GM19043 (cell line): ENCODE measurements around the gene KCNA5.

Experiments used
- ATAC-seq: cut with Tn5 transposase; IDR thresholded peaks from one replicate; pipeline ENCODE4 v1.9.1; 2021; ENCODE audit warnings: low read depth; ENCODE audit not compliant: unreplicated experiment

Gene KCNA5

DNA sequence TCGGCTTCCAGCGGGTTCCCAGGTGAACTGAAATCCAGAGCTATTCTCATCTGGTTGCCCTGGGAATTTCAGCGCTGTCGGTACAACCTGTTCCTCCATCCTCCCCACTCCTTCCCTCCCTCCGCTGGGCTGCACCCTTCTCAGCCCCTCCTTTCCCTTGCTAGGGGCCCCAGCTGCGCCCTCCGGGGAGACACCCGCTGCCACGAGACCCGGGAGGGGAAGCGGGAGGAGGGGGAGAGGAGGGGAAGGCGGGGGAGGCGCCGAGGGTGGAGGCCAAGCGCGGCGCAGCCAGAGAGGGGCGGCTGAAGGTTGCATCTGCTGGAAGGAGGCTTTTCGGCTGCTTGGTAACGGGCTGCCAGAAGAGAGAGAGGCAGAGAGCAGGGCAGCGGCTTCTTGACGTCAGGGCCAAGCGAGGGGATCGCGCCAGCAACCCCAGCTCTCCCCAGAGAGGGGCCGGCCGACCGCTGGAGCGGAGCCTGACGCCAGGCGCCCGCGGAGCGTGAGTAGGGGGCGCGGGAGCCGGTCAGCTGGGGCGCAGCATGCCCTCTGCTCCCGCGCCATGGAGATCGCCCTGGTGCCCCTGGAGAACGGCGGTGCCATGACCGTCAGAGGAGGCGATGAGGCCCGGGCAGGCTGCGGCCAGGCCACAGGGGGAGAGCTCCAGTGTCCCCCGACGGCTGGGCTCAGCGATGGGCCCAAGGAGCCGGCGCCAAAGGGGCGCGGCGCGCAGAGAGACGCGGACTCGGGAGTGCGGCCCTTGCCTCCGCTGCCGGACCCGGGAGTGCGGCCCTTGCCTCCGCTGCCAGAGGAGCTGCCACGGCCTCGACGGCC is at the start of gene KCNA5:
TSS of gene KCNA5 (plus strand) at position 291 of the 831 bp plus-strand sequence. CDS start at position 560, 269 bp downstream.
- no peak for ATAC-seq

DNA sequence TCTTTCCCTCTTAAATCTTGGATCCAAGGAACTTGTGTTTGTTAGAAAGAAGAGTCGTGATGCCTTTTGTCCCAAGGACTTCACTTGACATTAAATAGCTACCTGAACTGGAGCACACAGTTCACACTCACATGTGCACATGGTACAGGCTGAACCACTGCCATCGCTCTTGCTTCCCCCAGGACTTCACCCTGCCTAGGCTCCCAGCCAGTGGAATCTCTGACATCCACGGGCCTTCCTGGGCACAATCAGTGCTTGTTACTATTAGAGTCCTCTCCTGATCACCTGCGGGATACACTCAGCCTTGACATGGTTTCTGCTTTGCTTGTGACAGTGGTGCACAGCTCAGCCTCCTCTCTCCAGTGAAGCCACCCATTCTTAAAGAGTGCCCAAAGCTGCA is 49.1 kb upstream of the KCNA5 start:
- ATAC-seq = no peak

DNA sequence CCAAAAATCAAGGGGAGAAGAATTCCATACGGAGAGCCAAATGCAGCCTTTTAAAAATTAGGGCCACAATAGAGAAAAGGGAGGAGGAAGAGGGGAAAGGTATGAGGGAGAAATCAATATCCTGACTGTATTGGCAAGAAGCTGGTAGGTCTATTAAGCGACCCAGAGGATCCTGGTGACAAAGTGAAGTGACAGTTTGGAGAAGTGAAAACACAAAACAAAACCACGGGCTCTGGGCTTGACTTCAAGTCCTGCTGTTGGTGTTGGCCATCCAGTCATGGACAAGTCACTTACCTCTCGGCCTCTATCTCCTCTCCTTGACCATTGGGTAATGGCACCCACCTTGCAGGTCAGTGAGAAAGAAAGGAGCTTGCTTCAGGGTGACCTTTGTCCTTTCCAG is 47.0 kb upstream of the KCNA5 start:
- ATAC-seq = no peak

DNA sequence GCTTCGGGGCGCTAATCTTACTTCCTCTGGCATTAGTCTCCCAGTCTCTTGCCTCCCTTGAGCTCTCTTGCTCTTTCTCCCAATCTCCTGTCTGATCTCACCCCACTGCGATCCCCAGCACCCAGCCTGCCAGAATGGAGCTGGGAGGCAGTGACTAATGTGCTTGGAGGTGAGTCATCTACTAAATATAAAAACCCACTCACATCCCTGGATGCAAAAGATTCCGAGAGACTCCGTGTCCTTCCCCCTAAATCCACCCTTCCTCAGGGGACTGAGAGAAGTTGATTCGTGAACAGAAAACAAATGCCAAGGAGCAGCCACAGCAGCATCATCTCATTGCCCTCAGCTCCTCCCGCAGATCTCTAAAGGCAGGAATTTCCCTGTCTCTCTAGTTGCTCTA is 45.7 kb upstream of the KCNA5 start:
- ATAC-seq = no peak

DNA sequence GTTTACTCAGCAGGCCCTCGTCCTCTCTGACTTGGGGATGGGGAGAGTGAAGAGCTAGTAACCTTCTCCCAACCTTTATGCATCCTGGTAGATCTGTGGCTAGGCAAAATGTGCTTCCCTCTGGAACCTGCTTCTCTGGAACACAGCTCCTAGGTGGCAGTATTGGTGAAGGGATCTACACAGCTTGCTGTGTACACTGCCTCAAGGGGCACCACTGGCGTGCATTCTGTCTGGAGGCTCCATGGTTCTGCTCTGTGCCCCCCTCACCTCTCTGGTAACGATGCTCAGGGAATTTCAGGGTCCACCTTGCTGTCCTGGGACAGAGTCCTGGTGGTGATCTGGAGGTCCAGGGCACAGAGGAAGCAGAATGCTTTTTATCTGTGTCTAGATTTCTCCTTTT is 43.5 kb upstream of the KCNA5 start:
- no peak for ATAC-seq

DNA sequence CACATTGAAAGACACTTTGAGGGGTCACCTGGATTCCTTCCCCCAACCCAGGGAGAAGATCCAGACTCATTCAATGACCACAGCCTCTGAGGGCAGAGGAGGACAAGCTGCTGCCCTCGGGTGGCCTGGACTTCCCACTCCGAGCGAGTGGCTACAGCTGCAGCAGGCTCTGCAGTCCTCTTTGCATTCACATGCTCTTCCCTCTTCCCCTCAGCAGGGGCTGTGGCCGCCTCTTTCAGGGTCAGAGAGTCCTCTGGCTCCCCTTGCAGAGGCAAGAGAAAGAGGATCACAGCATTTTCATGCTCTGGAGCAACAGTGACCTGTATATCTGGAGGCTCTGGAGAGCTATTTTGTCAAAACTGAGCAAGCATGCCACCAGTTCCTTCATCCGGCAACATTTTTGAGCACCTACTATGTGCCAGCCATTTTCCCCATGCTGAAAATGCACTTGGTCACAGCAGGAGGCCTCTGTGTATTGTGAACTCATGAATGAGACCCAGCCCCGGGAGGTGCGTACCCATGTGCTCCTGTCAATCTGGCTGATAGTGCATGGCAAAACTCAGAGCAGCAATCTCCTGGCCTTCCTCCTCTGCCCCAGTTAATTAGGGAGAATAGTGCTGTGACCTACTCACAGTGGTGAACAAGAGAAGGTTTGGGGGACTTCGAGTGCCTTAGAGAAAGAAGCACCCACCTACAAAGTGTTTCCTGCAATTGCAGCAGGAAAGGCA is 42.9 kb upstream of the KCNA5 start:
- ATAC-seq = no peak

DNA sequence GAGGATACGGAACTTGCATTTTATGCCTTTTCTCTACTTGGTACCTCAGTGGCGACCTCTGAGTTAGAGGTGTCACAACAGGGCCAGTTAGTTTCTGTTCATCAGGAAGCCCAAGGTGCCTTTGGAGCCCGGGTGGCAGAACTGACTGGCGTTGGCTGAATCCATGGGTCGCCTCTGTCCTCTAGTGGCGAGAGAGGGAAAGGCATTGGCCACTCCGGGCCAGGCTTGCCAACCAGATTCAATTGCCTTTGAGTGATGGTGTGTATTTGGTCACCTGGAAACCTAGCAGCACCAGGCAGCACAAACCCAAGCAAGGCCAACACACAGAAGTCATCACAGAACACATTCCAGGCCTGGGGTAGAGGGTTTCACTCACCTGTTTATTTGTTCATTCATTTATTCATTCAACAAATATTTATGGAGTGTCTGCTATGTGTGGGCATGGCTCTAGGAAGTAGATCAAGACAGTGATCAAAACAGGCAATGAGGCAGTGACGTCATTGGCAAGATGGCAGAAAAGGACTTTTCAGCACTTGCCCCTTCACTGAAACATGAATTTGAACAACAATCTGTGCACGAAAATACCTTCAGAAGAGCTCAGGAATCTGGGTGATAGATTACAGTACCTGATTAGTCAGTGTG is 40.5 kb upstream of the KCNA5 start:
- no peak for ATAC-seq

DNA sequence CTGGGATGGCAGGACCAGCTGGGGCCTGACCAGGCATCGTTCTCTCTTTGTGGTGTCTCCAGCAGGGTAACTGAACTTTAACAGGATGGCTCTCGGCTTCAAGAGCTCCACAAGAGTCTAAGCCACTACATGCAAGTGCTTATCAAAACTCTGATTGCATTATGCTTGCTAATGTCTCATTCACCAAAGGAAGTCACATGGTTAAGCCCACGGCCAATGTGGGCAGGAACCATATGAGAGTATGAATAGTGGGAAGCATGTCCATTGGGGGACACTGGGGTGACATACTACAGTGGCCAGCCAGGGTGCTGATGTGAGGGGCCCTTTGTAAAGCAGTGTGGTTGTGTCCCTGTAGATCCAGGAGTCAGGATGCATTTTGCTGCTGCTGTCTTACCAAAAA is 35.0 kb upstream of the KCNA5 start:
- ATAC-seq = no peak

DNA sequence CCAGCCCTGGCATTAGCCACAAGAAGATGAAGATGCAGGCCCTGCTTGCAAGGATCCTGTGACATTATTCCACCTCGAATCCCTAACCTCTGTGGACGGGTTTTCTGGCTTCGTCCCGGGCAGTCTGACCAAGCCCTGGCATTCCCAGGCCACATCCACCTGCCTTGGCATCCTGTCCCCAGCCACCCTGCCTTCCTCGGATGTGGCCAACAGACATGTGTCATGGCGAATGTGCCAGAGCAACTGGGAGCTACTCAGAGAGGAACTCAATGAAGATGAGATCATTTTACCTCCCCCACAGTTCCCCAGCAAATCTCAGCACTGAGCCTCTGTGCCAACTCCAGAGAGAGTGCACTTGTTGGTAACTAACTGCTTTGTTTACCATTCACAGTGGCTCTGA is 33.5 kb upstream of the KCNA5 start:
- ATAC-seq = no peak

DNA sequence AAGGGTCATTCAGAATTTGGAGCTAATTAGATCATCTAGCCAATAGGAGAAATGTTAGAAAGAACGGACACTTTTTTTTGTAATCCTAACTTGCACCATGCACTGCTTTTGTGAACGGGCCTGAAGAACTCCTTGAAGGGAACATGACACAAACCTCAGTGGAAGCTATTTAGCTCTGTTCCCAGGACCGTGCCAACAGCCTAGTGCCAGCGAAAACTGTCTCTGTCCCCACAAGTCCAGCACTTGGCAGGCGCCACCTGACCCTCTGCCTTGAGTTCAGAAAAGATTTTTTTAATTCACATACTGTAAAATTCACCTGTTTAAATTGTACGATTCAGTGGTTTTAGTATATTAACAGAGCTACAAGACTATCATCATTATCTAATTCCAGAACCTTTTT is 31.3 kb upstream of the KCNA5 start:
- no peak for ATAC-seq

DNA sequence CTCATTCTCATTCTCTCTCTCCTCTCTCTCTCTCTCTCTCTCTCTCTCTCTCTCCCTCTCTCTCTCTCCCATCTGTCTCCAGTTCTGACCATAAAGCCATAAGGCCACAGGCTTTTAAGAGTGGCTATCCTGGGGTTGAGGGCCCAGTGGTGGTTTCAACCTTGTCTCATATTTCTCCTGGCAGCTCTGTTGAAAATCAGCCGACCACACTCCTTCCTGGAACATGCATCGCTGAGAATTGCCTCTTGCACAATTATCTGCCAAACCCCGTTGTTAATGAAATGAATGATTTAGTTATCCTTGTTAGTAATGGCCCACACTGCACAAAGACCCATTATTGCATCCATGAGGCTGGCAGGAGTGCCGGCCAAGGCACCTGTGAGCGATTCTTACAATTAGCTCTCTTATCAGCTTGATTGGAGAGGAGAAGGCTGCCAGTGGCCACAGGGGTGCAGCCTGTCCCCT is 30.4 kb upstream of the KCNA5 start:
- ATAC-seq = no peak

DNA sequence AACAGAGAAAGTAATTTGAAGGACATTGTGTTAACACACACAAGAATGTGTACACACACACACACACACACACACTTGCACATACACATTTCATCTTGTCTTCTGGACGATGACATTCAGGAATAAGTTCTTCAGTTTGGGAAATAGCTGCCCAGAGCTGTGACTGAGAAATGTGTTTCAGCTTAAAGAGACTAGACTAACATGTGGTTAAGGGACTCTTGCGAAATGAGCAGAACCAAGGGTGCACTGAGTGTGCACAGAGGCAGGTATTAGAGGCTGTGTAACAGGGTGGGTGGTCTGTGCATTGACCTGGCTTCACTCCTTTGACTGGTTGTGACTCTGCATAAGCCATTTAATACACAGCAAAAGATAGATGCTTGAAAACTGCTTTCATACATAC is 29.4 kb upstream of the KCNA5 start:
- ATAC-seq = no peak

DNA sequence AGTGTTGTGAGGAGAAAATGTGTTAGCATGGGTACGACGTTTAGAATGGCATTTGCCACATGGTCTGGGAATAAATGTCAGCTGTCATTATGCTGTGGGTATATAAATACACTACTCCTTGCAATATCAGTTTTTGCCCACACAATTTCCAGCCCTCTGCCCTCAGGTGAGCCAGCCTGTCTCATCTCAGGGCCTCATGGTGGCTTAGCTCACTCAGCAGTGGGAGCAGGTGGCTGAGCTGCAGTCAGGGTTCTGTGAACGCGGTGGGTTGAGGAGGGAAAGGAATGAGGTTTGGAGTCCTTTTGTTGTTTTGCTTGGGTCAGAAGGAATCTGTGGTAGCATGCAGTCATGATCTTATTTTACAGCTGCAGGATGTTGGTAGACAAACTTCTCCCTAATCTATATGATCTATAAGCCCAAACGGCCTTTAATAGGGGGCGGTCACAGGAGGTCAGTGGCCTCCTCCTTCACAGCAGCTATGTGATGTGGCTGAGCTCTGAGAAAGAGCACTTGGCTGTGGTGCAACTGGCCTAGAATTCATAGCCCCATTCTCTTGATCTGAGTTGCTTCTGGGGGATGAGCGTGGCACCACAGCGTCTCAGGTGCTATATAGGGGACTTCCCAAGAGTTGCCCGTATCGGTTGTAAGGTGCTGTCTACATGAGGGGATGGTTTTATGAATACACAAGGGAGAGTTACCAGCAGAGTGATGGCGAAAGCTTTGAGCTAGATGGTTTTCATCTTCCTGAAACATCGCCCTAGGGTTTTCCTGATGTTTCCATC is 27.8 kb upstream of the KCNA5 start:
- no peak for ATAC-seq

DNA sequence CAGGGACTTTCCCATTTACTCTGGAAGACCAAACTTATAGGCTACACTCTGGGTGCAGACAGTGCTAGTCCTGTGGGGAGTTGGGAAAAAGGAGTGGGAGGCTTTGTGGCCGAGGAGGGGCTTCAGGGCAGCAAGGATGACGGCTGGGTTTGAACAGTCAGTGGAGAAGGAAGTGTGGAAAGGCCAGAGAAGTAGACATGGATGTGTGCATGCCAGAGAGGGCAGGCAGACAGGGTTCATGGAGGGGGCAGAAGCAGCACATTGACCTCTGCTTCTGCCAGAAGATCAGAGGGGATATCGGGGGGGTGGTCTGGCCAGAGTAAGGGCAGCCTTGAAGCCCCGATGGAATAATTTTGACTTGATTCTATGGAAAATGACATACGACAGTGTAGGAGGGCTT is 27.2 kb upstream of the KCNA5 start:
- ATAC-seq = no peak

DNA sequence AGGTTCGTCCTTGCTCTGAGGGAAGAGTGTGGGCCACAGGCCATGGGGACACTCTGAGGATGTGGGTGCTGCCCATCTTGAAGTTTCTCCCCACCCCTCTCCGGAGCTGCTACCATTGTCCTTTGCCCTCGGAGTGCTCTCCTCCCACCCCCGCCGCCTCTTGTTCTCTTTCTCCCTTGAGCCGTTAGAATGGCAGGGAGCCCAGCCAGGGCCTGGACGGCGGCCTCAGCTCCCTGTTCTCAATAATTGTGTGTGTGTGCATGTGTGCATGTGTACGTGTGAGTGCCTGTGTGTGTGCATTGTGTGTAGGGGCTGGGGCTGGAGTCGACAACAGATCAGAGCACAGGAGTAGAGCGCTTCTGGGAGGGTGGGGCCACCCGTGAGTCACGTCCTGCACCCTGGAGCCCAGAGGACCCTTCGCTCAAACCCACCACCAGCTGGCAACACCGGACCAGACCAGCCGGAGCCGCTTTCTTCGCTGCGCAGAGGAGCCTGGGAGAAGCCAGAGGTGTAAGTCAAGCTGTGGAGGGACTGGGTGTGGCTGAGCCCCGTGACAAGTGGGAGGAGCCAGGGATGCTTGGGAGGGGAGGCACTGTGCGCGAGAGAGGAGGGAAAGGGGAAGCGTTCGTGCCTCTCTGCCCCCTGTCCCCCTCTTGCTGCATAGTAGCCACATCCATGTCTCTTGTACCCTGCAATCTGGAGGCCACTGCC is 25.9 kb upstream of the KCNA5 start:
- ATAC-seq = no peak

DNA sequence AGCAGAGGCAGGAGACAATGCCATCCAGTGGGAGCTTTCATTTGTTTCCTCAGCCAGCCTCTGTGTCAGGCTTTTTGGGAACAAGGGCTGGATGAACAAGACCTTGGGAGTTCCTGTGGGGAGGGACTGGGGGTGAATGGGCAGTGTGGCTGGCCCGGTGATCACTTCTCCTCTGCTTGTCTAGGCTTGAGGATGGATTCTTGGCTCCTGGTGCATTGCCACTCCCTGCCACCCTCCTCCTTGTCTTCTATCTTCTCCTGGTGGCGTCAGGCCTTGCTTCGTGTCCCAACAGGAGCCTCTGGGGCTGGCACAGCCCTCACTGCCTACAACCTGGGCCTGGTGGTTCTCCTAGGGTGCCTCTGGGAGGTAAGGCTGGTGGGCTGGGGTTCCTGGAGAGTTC is 25.0 kb upstream of the KCNA5 start:
- ATAC-seq = no peak

DNA sequence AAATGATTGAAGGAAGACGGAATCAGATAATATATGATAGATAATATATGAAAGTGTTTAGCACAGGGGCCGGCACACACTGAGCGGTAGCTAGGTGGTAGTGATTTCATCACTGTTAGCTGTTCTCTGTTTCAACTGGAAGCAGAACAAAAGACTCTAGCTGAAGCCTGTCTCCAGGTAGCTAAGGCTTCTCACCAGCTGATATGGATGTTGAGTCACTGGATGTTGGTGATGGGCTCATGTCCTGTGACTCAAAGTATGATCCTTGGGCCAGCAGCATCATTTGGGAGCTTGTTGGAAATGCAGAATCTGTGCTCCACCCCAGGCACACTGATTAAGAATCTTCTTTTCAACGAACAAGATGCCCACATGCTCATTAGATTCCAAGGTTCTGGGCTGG is 21.7 kb upstream of the KCNA5 start:
- no peak for ATAC-seq

DNA sequence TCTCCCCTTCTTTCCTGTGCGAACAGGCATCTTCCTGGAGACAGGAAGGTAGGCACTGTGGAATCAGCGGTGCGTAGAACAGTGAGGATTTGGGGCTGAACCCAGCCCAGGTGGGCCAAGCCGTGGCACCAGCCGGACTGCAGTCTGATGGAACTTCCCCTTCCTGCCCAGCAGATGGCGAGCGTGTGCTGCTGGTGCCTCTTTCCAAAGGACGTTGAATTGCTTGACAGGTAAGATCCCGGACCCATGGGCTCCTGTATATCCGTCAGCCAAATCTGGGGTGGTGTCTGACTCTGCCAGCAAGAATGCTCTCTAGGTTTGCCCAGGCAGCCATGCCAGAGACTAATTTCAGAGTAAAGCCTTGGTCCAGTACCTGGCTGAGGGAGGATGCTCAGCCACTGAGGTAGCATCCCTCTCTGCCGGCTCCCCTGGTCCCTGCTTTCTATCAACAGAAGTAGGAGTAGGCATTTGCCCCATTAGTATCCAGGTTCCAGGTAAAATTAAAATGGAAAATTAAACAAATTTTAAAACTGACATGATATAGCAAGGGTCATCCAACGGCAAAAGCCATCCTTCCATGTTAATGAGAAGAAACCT is 21.1 kb upstream of the KCNA5 start:
- ATAC-seq = no peak

DNA sequence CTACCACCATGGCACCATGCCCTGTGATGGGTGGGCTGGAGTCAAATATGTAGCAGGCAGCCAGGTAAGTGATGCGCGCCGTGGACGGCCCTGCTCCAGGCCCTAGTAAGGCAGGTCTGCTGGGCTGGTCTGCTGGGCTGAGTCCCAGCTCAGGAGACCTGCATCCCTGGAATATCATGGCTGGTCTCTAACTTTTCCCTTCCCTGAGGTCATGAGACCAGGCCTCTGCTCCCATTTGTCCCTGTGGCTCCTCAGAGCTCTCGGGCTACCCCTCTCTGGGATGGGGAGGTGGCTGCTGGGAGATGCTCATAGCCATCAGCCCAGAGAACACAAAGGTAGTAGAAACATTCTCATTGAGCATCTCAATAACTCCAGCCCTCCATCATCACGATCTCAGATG is 19.8 kb upstream of the KCNA5 start:
- no peak for ATAC-seq
